ENCODE measurements around the gene PAX8.

DNA sequence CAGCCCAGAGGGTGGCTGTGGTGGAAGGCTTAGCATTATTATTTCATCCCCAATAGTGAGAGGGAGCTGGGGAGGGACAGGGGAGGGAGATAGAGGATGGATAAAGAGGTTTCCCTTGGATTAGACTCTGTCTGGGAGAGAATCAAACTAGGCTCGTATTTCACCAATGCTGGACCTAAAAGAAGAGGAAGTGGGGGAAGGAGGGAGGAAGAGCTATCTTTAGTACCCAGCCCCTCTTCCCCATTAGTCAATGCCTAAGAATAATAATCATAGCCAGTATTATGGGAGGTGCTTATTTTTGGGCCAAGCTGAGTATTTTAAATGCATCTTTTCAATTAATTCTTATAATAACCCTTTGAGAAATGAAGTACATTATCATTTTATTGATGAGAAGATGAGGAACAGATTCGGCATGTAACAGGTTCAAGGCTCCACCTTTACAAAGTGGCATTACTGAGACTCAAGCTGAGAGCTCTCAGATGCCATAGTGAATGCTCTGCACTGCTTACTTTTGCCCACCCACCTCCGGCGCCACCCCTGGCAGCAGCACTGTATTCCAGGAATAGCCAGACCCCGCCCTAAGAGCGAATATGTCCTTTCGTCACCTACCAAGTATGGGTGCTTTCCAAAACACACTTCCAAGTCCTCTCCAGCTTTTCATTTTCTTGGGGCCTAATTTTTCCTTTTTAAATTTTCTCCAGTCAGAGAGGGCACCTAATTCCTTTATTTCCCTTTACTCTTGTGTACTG is 21.0 kb downstream of the PAX8 start:
- TF ChIP-seq, protein P1, sequence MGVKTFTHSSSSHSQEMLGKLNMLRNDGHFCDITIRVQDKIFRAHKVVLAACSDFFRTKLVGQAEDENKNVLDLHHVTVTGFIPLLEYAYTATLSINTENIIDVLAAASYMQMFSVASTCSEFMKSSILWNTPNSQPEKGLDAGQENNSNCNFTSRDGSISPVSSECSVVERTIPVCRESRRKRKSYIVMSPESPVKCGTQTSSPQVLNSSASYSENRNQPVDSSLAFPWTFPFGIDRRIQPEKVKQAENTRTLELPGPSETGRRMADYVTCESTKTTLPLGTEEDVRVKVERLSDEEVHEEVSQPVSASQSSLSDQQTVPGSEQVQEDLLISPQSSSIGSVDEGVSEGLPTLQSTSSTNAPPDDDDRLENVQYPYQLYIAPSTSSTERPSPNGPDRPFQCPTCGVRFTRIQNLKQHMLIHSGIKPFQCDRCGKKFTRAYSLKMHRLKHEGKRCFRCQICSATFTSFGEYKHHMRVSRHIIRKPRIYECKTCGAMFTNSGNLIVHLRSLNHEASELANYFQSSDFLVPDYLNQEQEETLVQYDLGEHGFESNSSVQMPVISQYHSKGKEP (tag by site-specific recombination; IDR thresholded peaks at IDR 0.05), result no peak
- TF ChIP-seq, protein P2, sequence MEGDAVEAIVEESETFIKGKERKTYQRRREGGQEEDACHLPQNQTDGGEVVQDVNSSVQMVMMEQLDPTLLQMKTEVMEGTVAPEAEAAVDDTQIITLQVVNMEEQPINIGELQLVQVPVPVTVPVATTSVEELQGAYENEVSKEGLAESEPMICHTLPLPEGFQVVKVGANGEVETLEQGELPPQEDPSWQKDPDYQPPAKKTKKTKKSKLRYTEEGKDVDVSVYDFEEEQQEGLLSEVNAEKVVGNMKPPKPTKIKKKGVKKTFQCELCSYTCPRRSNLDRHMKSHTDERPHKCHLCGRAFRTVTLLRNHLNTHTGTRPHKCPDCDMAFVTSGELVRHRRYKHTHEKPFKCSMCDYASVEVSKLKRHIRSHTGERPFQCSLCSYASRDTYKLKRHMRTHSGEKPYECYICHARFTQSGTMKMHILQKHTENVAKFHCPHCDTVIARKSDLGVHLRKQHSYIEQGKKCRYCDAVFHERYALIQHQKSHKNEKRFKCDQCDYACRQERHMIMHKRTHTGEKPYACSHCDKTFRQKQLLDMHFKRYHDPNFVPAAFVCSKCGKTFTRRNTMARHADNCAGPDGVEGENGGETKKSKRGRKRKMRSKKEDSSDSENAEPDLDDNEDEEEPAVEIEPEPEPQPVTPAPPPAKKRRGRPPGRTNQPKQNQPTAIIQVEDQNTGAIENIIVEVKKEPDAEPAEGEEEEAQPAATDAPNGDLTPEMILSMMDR (tag by site-specific recombination; IDR thresholded peaks at IDR 0.05), result no peak
- no peak for TF ChIP-seq ZFP41 (tag by site-specific recombination; IDR thresholded peaks at IDR 0.05; ENCODE audit: borderline replicate concordance)
- TF ChIP-seq, protein P3, sequence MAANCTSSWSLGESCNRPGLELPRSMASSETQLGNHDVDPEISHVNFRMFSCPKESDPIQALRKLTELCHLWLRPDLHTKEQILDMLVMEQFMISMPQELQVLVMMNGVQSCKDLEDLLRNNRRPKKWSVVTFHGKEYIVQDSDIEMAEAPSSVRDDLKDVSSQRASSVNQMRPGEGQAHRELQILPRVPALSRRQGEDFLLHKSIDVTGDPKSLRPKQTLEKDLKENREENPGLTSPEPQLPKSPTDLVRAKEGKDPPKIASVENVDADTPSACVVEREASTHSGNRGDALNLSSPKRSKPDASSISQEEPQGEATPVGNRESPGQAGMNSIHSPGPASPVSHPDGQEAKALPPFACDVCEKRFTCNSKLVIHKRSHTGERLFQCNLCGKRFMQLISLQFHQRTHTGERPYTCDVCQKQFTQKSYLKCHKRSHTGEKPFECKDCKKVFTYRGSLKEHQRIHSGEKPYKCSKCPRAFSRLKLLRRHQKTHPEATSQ (tag by site-specific recombination; IDR thresholded peaks at IDR 0.05), result no peak
- TF ChIP-seq KLF1 (tag by site-specific recombination; IDR thresholded peaks at IDR 0.05), result no peak
- no peak for TF ChIP-seq ZNF274 (IDR thresholded peaks at IDR 0.05; ENCODE audit: low read length)
- TF ChIP-seq ZNF274 (tag by site-specific recombination; IDR thresholded peaks at IDR 0.05; ENCODE audit: borderline replicate concordance), result no peak
- TF ChIP-seq ZNF747 (tag by site-specific recombination; IDR thresholded peaks at IDR 0.05), result no peak
- no peak for TF ChIP-seq KLF16 (tag by site-specific recombination; IDR thresholded peaks at IDR 0.05)
